HT1080 (cell line): ENCODE measurements around the gene TM9SF2. TPM values are rescaled to one million over a fixed set of nuclear protein-coding genes. Genes with fewer than 3 reads are reported as not detected.
A peak's percentile ranks its signal among the peaks of the same experiment; 100 is the strongest.

Experiments used
- DNase-seq: peaks from one replicate; pipeline ENCODE4 v3.0.0-alpha.2; 2015; ENCODE audit warnings: low read depth
- total RNA-seq: library from RNA; depleted of rRNA; stranded (reverse); fragments of >200 nt; shearing (Covaris generic); gene quantifications from 2 replicates; pipeline ENCODE4 v1.2.3, GENCODE V29; 2014

The TM9SF2 gene
- total RNA-seq, 1 experiment from 2014 or later: 80.5 TPM

- peak; percentile 17 for DNase-seq
Measured at GRCh38 chr13:99577934-99578917, 77.0 kb downstream of the TM9SF2 start.

GRCh38 chr13:99580500-99581268 lies 79.4 kb downstream of the TM9SF2 start:
- DNase-seq: no peak

DNA sequence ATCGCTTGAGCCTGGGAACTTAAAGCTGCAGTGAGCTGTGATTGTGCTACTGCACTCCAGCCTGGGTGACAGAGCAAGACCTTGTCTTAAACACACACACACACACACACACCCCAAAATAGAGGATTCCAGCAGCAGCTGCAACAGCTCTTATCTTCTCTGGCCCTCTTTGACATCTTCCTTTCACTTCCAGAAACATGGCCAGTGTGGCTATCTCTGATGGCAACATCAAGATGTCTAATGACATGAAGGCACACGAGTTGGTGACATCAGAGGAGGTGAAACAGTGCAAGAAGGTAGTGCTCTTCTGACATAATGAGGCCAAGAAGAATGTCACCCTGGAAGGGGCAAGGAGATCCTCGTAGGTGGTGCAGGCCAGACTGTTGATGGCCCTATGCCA lies 81.2 kb downstream of the TM9SF2 start:
- no peak for DNase-seq

- DNase-seq: no peak
Measured at GRCh38 chr13:99585609-99586008, 84.3 kb downstream of the TM9SF2 start.

GRCh38 chr13:99587021-99587420 lies 85.7 kb downstream of the TM9SF2 start:
- no peak for DNase-seq

- DNase-seq: no peak
Measured at GRCh38 chr13:99587893-99588606, 86.8 kb downstream of the TM9SF2 start.

DNA sequence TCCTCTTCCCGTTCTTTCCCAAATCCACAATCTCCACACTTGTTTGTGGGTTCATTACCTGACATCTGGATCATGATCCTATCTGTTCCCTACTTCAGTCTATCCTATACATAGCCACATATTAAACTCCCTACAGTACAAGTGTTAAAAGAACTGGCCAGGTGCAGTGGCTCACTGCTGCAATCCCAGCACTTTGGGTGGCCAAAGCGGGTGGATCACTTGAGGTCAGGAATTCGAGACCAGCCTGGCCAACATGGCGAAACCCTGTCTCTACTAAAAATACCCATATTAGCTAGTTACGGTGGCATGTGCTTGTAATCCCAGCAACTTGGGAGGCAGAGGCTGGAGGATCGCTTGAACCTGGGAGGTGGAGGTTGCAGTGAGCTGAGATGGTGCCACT lies 88.3 kb downstream of the TM9SF2 start:
- DNase-seq: no peak

- no peak for DNase-seq
Measured at GRCh38 chr13:99590519-99591011, 89.3 kb downstream of the TM9SF2 start.

- no peak for DNase-seq
Measured at GRCh38 chr13:99596180-99596579, 94.9 kb downstream of the TM9SF2 start.

- DNase-seq: no peak
Measured at GRCh38 chr13:99600318-99600717, 99.0 kb downstream of the TM9SF2 start.

DNA sequence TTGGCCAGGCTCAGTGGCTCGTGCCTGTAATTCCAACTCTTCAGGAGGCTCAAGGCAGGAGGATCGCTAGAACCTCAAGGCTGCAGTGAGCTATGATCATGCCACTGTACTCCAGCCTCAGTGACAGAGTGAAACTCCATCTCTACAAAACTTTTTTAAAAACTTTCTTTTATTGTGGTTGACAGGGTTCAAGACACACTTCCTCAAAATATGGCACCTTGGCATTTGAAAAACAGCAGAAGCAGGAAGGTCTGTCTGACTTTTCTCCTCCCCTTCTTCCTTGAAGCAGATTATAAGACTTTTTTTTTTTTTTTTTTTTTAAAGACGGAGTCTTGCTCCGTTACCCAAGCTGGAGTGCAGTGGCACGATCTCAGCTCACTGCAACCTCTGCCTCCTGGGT lies 100.3 kb downstream of the TM9SF2 start:
- DNase-seq: no peak

DNA sequence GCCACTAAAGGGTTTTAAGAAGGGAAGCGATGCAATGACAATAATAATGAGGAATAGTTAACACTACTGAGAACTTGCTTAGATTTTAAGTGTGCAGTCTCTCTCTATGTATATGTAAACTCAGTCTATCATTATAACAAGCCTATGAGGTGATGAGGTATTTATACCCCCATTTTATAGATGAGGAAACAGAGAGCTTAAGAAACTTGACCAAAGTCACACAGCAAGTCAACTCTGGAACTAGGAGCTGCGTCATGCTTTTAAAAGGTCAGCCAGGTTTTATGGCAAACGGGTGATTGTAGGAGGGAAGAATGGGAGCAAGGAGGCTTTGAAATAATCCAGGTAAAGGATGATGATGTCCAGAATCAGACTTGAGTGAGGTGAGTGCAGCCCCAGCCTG lies 103.4 kb downstream of the TM9SF2 start:
- DNase-seq: no peak

DNA sequence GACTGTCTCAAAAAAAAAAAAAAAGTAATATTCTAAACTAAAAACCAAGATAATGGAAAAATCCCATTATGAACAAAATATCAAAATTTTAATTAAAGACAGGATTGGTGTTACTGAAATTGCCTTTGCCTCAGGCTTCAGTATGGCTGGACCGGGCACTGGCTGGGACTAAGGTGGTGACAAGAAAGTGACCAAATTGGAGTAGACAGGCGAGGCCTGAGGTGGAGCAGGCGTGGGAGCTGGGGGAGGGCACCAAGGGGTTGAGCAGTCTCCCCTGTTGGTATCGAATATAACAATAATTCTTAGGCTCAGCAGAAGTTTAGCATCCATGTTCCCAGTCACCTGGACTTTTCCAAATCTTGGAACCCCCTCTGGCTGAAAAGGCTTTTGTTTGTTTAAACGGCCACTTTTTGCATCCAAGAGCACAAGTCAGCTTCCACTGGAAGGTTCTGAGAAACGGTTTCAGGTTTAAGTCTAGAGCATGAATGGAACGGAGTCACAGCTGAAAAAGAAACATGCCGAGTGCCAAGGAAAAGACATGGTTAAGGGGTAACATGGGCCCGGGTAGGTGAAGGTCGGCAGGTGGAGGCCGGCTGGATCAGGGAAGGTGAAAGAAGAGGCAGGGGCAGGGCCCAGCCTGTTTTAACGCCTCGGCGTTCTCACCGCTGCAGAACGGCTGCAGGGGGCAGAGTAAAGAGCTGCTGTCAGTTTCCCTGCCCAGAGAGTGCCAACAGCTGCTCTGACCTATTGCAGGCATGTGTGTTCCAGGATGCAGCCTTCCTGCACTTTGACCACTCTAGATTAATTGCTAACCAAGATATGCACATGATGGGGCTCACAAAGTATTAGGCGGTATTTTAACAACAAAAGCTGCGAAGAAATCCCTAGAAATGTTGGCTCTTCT lies 104.4 kb downstream of the TM9SF2 start:
- DNase-seq: peak; percentile 54

GRCh38 chr13:99606324-99607066 lies 105.2 kb downstream of the TM9SF2 start, which contains the start of gene CLYBL:
Gene CLYBL (plus strand): TSS chr13:99606690.
- DNase-seq: peak; percentile 75

DNA sequence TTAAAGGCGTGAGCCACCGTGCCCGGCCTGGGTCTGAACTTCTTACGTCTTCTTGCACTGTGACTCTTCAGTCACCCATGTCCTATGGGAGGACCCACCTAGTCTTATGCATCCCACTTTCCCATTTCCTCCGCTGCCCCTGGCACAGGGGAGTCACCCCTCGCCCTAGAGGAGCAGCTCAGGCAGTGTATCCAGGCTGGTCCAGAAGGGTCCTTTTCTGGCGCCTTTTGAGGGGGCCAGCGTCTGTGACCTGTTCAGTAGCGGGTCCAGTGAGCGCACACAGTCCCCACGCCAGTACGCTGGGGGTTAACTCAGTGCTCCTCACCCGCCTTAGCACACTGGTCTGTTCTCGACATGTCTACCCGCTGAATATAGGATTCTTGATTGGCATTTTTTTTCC lies 107.1 kb downstream of the TM9SF2 start:
- DNase-seq: no peak

DNA sequence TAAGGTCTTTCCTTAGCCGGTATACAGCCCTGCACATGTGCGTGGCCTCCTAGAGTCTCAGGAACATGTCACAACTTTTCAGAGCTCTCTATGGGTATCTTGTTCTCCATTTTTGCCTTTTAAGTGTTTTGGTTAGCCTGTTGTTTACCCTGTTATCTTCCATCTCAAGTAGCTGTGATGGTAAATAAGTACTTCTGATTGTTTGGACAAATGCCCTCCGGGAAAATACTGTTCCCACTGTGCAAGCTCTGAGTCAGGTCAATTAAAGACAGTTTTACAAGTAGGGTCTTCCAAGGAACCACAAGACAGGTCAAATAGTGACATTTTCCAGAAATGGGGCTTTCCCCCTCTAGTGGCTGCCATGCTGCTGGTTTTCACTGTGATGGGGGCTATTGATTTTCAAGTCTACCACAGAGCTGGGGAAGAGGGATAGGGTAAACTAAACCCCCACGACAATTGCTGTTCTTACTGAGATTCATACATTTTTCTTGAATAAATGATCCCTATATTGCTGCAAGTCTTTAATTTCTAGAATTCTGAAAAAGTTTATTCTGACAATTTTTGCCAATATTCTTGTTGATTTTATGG lies 109.5 kb downstream of the TM9SF2 start:
- DNase-seq: no peak
